ENCODE measurements around the gene LMX1B. TPM values are rescaled to one million over a fixed set of nuclear protein-coding genes. Genes with fewer than 3 reads are reported as not detected.

Gene LMX1B
- total RNA-seq, 2 donors from 2014 or later = 0.13 TPM; not detected in 1

DNA sequence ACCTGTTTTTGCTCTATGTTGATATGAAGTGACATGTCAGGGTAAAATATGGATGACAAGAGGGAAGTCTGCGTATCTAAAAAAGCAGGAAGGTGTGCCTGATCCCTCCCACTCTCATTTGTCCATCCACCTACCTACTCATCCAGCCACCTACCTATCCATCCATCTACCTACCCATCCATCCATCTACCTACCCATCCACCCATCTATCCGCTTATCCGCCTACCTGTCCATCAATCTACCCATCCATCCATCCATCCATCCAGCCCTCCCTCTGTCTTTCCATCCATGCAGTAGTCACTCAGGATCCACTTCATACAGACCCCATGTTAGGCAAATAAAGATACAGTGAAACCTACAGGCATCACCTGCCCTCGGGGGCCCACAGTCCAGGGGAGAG is 32.4 kb downstream of the LMX1B start:
- Histone ChIP-seq H3K4me3 (no peak overlapping the region), H3K27me3 (peaks cover 69% of the 10 kb centered on the region), H3K36me3 (no peaks in the 10 kb centered on the region), H3K9me3 (no peaks in the 10 kb centered on the region), H3K4me1 (peaks cover 4% of the 10 kb centered on the region), H3K9ac (ENCODE audit: low read depth in 2 of 2, low read length in 2 of 2) (no peak overlapping the region), H3K27ac (no peak overlapping the region)
- TF ChIP-seq CTCF (IDR thresholded peaks at IDR 0.05) = no peak
- intact Hi-C loops (cut with DNase I) = no loop called here
- DNase-seq = no peak

- no peak for DNase-seq
- H3K27me3 ChIP-seq = peaks cover 67% of the 10 kb centered on the region
Observed at GRCh38 chr9:126647585-126648411, 34.1 kb downstream of the LMX1B start.

DNA sequence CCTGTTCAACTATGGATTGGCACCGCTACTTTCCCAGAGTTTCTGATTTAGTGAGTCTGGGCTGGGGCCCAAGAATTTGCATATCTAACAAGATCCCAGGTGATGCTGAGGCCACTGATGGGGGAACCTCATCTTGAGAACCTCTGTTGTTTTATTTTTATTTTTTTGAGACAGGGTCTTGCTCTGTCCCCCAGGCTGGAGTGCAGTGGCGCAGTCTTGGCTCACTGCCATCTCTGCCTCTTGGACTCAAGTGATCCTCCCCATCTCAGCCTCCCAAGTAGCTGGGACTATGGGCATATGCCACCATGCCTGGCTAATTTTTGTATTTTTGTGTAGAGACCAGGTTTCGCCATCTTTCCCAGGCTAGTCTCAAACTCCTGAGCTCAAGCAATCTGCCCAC is 35.7 kb downstream of the LMX1B start:
- Histone ChIP-seq H3K36me3 (no peaks in the 10 kb centered on the region), H3K27ac (no peak overlapping the region), H3K4me1 (peaks cover 4% of the 10 kb centered on the region), H3K9me3 (no peaks in the 10 kb centered on the region), H3K4me3 (no peak overlapping the region), H3K27me3 (peaks cover 63% of the 10 kb centered on the region), H3K9ac (ENCODE audit: low read depth in 2 of 2, low read length in 2 of 2) (no peak overlapping the region)
- intact Hi-C loops (cut with DNase I) = no loop called here
- TF ChIP-seq CTCF (IDR thresholded peaks at IDR 0.05) = no peak
- no peak for DNase-seq

More at GRCh38 chr9:126647585-126648411, 34.1 kb downstream of the LMX1B start:
- intact Hi-C loops (cut with DNase I) = no loop called here
- Histone ChIP-seq H3K27ac (no peak overlapping the region), H3K36me3 (no peaks in the 10 kb centered on the region), H3K4me3 (no peak overlapping the region), H3K9ac (ENCODE audit: low read depth in 2 of 2, low read length in 2 of 2) (no peak overlapping the region), H3K9me3 (no peaks in the 10 kb centered on the region), H3K4me1 (peaks cover 4% of the 10 kb centered on the region)
- no peak for TF ChIP-seq CTCF (IDR thresholded peaks at IDR 0.05)

- Histone ChIP-seq H3K36me3 (no peaks in the 10 kb centered on the region), H3K27ac (no peak overlapping the region), H3K9me3 (no peaks in the 10 kb centered on the region), H3K4me1 (peaks cover 4% of the 10 kb centered on the region), H3K9ac (ENCODE audit: low read depth in 2 of 2, low read length in 2 of 2) (no peak overlapping the region), H3K27me3 (peaks cover 65% of the 10 kb centered on the region), H3K4me3 (no peak overlapping the region)
- intact Hi-C loops (cut with DNase I) = no loop called here
- TF ChIP-seq CTCF (IDR thresholded peaks at IDR 0.05) = no peak
- DNase-seq = peak; percentile 71
Observed at GRCh38 chr9:126650404-126651341, 36.9 kb downstream of the LMX1B start.

DNA sequence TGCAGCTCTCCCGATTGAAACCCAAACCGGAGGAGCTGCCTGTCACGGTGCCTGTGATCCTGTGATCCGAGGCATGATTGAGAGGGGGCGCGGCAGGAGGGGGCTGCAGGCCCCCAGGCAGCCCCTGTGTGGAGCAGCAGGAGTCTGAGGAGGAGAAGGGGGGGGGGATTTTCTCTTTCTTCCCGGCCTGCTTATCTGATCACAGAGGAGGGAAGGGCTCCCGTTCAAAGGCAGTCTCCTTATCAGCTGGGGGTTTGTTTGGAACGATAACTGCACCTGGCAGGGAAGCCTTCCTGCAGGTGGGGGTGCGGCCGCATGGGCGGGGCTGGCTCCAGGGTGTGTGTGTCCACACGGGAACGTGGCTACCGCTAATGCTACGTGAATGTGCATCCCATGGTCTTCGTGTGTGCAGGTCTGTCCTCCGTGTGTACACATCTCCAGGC is 38.4 kb downstream of the LMX1B start:
- Histone ChIP-seq H3K4me1 (peaks cover 4% of the 10 kb centered on the region), H3K27me3 (peaks cover 60% of the 10 kb centered on the region), H3K27ac (no peak overlapping the region), H3K36me3 (no peaks in the 10 kb centered on the region), H3K9me3 (no peaks in the 10 kb centered on the region), H3K9ac (ENCODE audit: low read depth in 2 of 2, low read length in 2 of 2) (no peak overlapping the region), H3K4me3 (no peak overlapping the region)
- intact Hi-C loops (cut with DNase I) = no loop called here
- DNase-seq = peak; percentile 89
- no peak for TF ChIP-seq CTCF (IDR thresholded peaks at IDR 0.05)
